IMR-90 (cell line): Measurements from ENCODE around the gene HMGCR. TPM values are rescaled to one million over a fixed set of nuclear protein-coding genes. Genes with fewer than 3 reads are reported as not detected.

Source experiments
- ATAC-seq: fragments of 200-7000 bp; cut with Tn5 transposase; 2 replicates; pipeline ENCODE4 v1.9.1; 2020; ENCODE audit warnings: low read depth, mild to moderate bottlenecking, moderate library complexity
- BruUV-seq: library from RNA; stranded (reverse); fragments of 400-500 nt; replicated peaks from 2 replicates; lab custom pipeline; 2021; lab: Mats Ljungman, UMichigan
- CTCF ChIA-PET: fragments of 300-600 bp; formaldehyde crosslinking; extraction: SDS; loops from one replicate; lab custom pipeline; 2021; ENCODE audit warnings: antibody characterized with exemption; lab: Yijun Ruan, JAX
- POLR2A ChIA-PET: fragments of 300-600 bp; sonication (Branson Sonifier 250); formaldehyde crosslinking; loops from one replicate; lab custom pipeline; 2022; ENCODE audit warnings: antibody characterized with exemption; ENCODE audit not compliant: unreplicated experiment; lab: Charles Lee
- DNase-seq: peaks from one replicate; pipeline ENCODE4 v3.0.0; 2013
- H2AFZ ChIP-seq: replicated peaks from 2 replicates; pipeline ENCODE3; 2013; ENCODE audit warnings: low read length, mild to moderate bottlenecking; ENCODE audit not compliant: poor library complexity
- H2AK5ac ChIP-seq: 2 replicates; pipeline ENCODE4 v1.6.1; 2013; ENCODE audit warnings: low read depth, low read length, inconsistent platforms
- H2AK9ac ChIP-seq: replicated peaks from 2 replicates; pipeline ENCODE3; 2013; ENCODE audit warnings: mild to moderate bottlenecking, low read depth, low read length, moderate library complexity; ENCODE audit not compliant: poor library complexity
- H2BK120ac ChIP-seq: 2 replicates; pipeline ENCODE4 v1.6.1; 2013; ENCODE audit warnings: low read depth, low read length, inconsistent platforms
- H2BK15ac ChIP-seq: 3 replicates; pipeline ENCODE4 v1.6.1; 2013; ENCODE audit warnings: low read depth, low read length, inconsistent platforms
- H2BK20ac ChIP-seq: 2 replicates; pipeline ENCODE4 v1.6.1; 2013; ENCODE audit warnings: low read depth, mild to moderate bottlenecking, inconsistent platforms, low read length, moderate library complexity
- H2BK5ac ChIP-seq: 2 replicates; pipeline ENCODE4 v1.6.1; 2013; ENCODE audit warnings: mild to moderate bottlenecking, low read depth, low read length, inconsistent platforms; ENCODE audit not compliant: poor library complexity, severe bottlenecking
- H3K14ac ChIP-seq: replicated peaks from 2 replicates; pipeline ENCODE4 v1.6.1; 2013; ENCODE audit warnings: low read depth, low read length, inconsistent platforms
- H3K18ac ChIP-seq: 2 replicates; pipeline ENCODE4 v1.6.1; 2013; ENCODE audit warnings: low read depth, low read length, control low read depth
- H3K23ac ChIP-seq: 2 replicates; pipeline ENCODE4 v1.6.1; 2013; ENCODE audit warnings: low read depth, low read length, inconsistent platforms
- H3K27ac ChIP-seq: 2 replicates; pipeline ENCODE4 v1.5.1; 2013; ENCODE audit warnings: mild to moderate bottlenecking, control low read depth, low read length; ENCODE audit not compliant: insufficient read depth
- H3K27me3 ChIP-seq: 2 replicates; pipeline ENCODE4 v1.6.1; 2013; ENCODE audit warnings: low read length; ENCODE audit not compliant: control insufficient read depth, insufficient read depth
- H3K36me3 ChIP-seq: 2 replicates; pipeline ENCODE4 v1.6.1; 2013; ENCODE audit warnings: low read length, mixed read lengths; ENCODE audit not compliant: control insufficient read depth, insufficient read depth
- H3K4ac ChIP-seq: 2 replicates; pipeline ENCODE4 v1.6.1; 2013; ENCODE audit warnings: low read depth, low read length, inconsistent platforms
- H3K4me1 ChIP-seq: 2 replicates; pipeline ENCODE4 v1.6.1; 2013; ENCODE audit warnings: low read length, mixed read lengths; ENCODE audit not compliant: control insufficient read depth, insufficient read depth
- H3K4me2 ChIP-seq: 2 replicates; pipeline ENCODE4 v1.6.1; 2013; ENCODE audit warnings: low read depth, mild to moderate bottlenecking, control low read depth, low read length, moderate library complexity
- H3K4me3 ChIP-seq: 2 replicates; pipeline ENCODE4 v1.5.1; 2013; ENCODE audit warnings: low read depth, mild to moderate bottlenecking, control low read depth, low read length, moderate library complexity; ENCODE audit not compliant: insufficient read depth
- H3K56ac ChIP-seq: 2 replicates; pipeline ENCODE4 v1.6.1; 2013; ENCODE audit warnings: low read length, inconsistent platforms; ENCODE audit not compliant: insufficient read depth; ENCODE audit errors: extremely low read depth
- H3K79me1 ChIP-seq, 2 experiments: 2 replicates each; pipeline ENCODE4 v1.6.1; 2013; ENCODE audit warnings: low read length in 2 of 2, inconsistent platforms in 1 of 2, low read depth in 1 of 2
- H3K9ac ChIP-seq: 2 replicates; pipeline ENCODE4 v1.6.1; 2013; ENCODE audit warnings: low read depth, low read length, control low read depth
- H3K9me1 ChIP-seq: 2 replicates; pipeline ENCODE4 v1.6.1; 2013; ENCODE audit warnings: low read length, inconsistent platforms; ENCODE audit not compliant: insufficient read depth
- H3K9me3 ChIP-seq: 2 replicates; pipeline ENCODE4 v1.6.1; 2013; ENCODE audit warnings: low read length; ENCODE audit not compliant: control insufficient read depth, insufficient read depth
- H4K20me1 ChIP-seq: 2 replicates; pipeline ENCODE4 v1.6.1; 2013; ENCODE audit warnings: low read length, inconsistent platforms; ENCODE audit not compliant: insufficient read depth
- H4K5ac ChIP-seq: 2 replicates; pipeline ENCODE4 v1.6.1; 2013; ENCODE audit warnings: mild to moderate bottlenecking, low read depth, low read length, control low read depth
- H4K8ac ChIP-seq, 2 experiments: 2 replicates each; pipeline ENCODE4 v1.6.1; 2013; ENCODE audit warnings: low read depth in 2 of 2, low read length in 2 of 2, control low read depth in 1 of 2, inconsistent platforms in 1 of 2
- H4K91ac ChIP-seq: 2 replicates; pipeline ENCODE4 v1.6.1; 2013; ENCODE audit warnings: low read depth, low read length, inconsistent platforms; ENCODE audit not compliant: insufficient read depth
- BHLHE40 ChIP-seq: fragments of 150-350 bp; IDR thresholded peaks from 2 replicates; pipeline ENCODE4 v1.6.1; 2016; ENCODE audit warnings: mild to moderate bottlenecking, low read depth, low read length
- CEBPB ChIP-seq: IDR thresholded peaks from 2 replicates; pipeline ENCODE4 v1.6.1; 2012; ENCODE audit warnings: low read depth, low read length, improper control_type of control experiment
- CHD1 ChIP-seq: IDR thresholded peaks from 2 replicates; pipeline ENCODE4 v1.6.1; 2012; ENCODE audit warnings: low read depth, low read length, improper control_type of control experiment
- FOS ChIP-seq: fragments of 150-350 bp; IDR thresholded peaks from 2 replicates; pipeline ENCODE4 v1.6.1; 2016; ENCODE audit warnings: low read depth, low read length
- MAFK ChIP-seq: IDR thresholded peaks from 2 replicates; pipeline ENCODE4 v1.6.1; 2012; ENCODE audit warnings: low read depth, low read length, improper control_type of control experiment
- MAZ ChIP-seq: IDR thresholded peaks from 2 replicates; pipeline ENCODE4 v1.6.1; 2012; ENCODE audit warnings: low read depth, mild to moderate bottlenecking, low read length, improper control_type of control experiment, moderate library complexity, borderline replicate concordance
- MXI1 ChIP-seq: IDR thresholded peaks from 2 replicates; pipeline ENCODE4 v1.6.1; 2012; ENCODE audit warnings: low read depth, mild to moderate bottlenecking, low read length, moderate library complexity, borderline replicate concordance
- NFE2L2 ChIP-seq: fragments of 150-350 bp; IDR thresholded peaks from 2 replicates; pipeline ENCODE4 v1.6.1; 2016; ENCODE audit warnings: low read depth, mild to moderate bottlenecking, low read length
- POLR2A ChIP-seq: IDR thresholded peaks from 2 replicates; pipeline ENCODE4 v1.6.1; 2012; ENCODE audit warnings: mild to moderate bottlenecking, low read depth, low read length
- RAD21 ChIP-seq: IDR thresholded peaks from 2 replicates; pipeline ENCODE4 v1.6.1; 2012; ENCODE audit warnings: low read length, improper control_type of control experiment
- RCOR1 ChIP-seq: IDR thresholded peaks from 2 replicates; pipeline ENCODE4 v1.6.1; 2012; ENCODE audit warnings: mild to moderate bottlenecking, low read length, improper control_type of control experiment; ENCODE audit not compliant: insufficient replicate concordance
- RFX5 ChIP-seq: IDR thresholded peaks from 2 replicates; pipeline ENCODE4 v1.8.0; 2012; ENCODE audit warnings: low read depth, mild to moderate bottlenecking, low read length, moderate library complexity
- SMC3 ChIP-seq: fragments of 150-350 bp; IDR thresholded peaks from 2 replicates; pipeline ENCODE4 v1.6.1; 2016; ENCODE audit warnings: low read depth, mild to moderate bottlenecking, antibody characterized with exemption, low read length, moderate library complexity
- USF2 ChIP-seq: fragments of 150-350 bp; IDR thresholded peaks from 2 replicates; pipeline ENCODE4 v1.6.1; 2017; ENCODE audit warnings: mild to moderate bottlenecking, antibody characterized with exemption, low read length, low read depth
- WGBS, 2 experiments: methylation state at CpG; one replicate each; pipeline versions ENCODE4 v1.1.5 to v1.1.7; 2013; ENCODE audit warnings: missing lambda C conversion rate in 2 of 2; ENCODE audit not compliant: insufficient read length in 1 of 2; ENCODE audit errors: extremely low coverage in 2 of 2; 5-methylcytosine and 5-hydroxymethylcytosine counted together
- dilution Hi-C: fragments of 300-500 bp; cut with HindIII; formaldehyde crosslinking; loops from one replicate; pipeline ENCODE4 v1.14.3; 2018; ENCODE audit warnings: low sequenced_read_pairs; ENCODE audit not compliant: unreplicated experiment
- in situ Hi-C: fragments of 300-500 bp; cut with MboI; formaldehyde crosslinking; loops from 3 replicates; pipeline ENCODE4 v1.14.3; 2019; ENCODE audit warnings: low sequenced_read_pairs, inconsistent platforms, mixed read lengths
- intact Hi-C: fragments of 100-400 bp; cut with micrococcal nuclease; formaldehyde crosslinking; loops from 2 replicates; pipeline ENCODE4 v1.10.0; 2022
- polyA plus RNA-seq, 3 experiments: library from polyadenylated mRNA; depleted of rRNA; stranded (reverse); fragments of >200 nt; gene quantifications; 2 replicates each; pipeline ENCODE4 v1.2.3, GENCODE V29; 2012; ENCODE audit warnings: low replicate concordance in 1 of 3
- total RNA-seq: library from RNA; depleted of rRNA; stranded (reverse); fragments of >200 nt; gene quantifications from 2 replicates; pipeline ENCODE4 v1.2.3, GENCODE V29; 2012
- TF ChIP-seq, protein P1 (sequence below): conservative IDR thresholded peaks from 2 replicates; pipeline ENCODE4 v1.5.1; 2012; ENCODE audit warnings: mild to moderate bottlenecking, low read depth, low read length, improper control_type of control experiment
- TF ChIP-seq, protein P2 (sequence below): fragments of 150-350 bp; IDR thresholded peaks from 2 replicates; pipeline ENCODE4 v1.6.1; 2016; ENCODE audit warnings: low read depth, mild to moderate bottlenecking, low read length, moderate library complexity, borderline replicate concordance

Gene HMGCR
- total and polyA plus RNA-seq, 2 of the 4 experiments (the other 2 are of a cell fraction), result 23.3 to 48.6 TPM

DNA sequence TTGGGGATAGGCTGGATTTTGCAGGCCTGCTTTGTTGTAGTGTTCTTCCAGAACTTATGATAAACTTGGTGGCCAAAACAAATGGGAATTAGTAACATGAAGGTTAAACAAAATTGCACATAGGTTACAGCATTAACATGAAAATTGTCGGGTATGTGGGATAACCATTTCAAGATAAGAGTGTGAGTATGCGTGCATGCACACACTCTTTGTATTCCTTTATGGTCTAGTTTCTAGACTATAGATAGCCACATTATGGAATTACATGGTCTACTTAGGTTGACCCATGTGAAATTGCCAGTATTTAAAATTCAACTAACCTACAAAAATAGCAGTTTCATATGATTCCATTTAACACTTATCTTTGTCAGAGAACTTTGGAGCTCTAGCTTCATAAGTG lies 1.4 kb downstream of the HMGCR start:
- Histone ChIP-seq H3K79me1 (peaks cover 2 to 33% of the 10 kb centered on the region in 2 experiments; a peak in 2 of 4 replicates), H3K9me3 (no peaks in the 10 kb centered on the region), H2BK15ac (no peak overlapping the region), H4K8ac (no peak overlapping the region), H3K4ac (no peak overlapping the region), H4K5ac (no peak overlapping the region), H3K23ac (peak overlapping the region; percentile 44; the same call in 1 of the 2 replicates), H2AK5ac (no peak overlapping the region), H3K18ac (no peak overlapping the region), H3K14ac (no peak overlapping the region), H3K27ac (no peak overlapping the region), H3K9ac (peak overlapping the region; percentile 76; the same call in 1 of the 2 replicates), H3K27me3 (no peaks in the 10 kb centered on the region), H4K91ac (no peak overlapping the region), H3K56ac (no peak overlapping the region), H3K36me3 (peaks cover 3% of the 10 kb centered on the region; the same call in 1 of the 2 replicates), H2BK5ac (no peak overlapping the region), H2BK120ac (no peak overlapping the region), H4K20me1 (peaks cover 24% of the 10 kb centered on the region), H2AK9ac (no peak overlapping the region), H3K4me1 (no peaks in the 10 kb centered on the region; the same call in 1 of the 2 replicates), H3K4me3 (peak overlapping the region; percentile 79), H3K9me1 (peaks cover 3% of the 10 kb centered on the region; the same call in 1 of the 2 replicates), H2AFZ (no peak overlapping the region), H3K4me2 (peak overlapping the region; percentile 98; the same call in 1 of the 2 replicates), H2BK20ac (no peak overlapping the region)
- WGBS, 2 experiments, result no CpG with 5 or more reads among the region's 2 CpGs
- ChIA-PET POLR2A (no interaction called here), CTCF (interaction anchor here (0.6 kb wide), 1 partner anchor 368 kb away, joined by 5 read pairs; no protein-coding TSS in a partner anchor)
- BruUV-seq, result TSS peak; percentile 37
- ATAC-seq, result no peak
- dilution Hi-C loops (no loop called here), intact Hi-C loops (loop anchor here (2.0 to 10.0 kb wide), 5 partner anchors 172 to 654 kb away; partner anchors contain the start of genes CERT1, HEXB and POLK), in situ Hi-C loops (no loop called here)
- TF ChIP-seq POLR2A (no peak), RAD21 (no peak), MXI1 (no peak), MAZ (no peak), FOS (no peak), RCOR1 (no peak), USF2 (no peak), RFX5 (no peak), CHD1 (no peak), SMC3 (no peak), MAFK (no peak), BHLHE40 (no peak), NFE2L2 (no peak), CEBPB (no peak)
- TF ChIP-seq, protein P1, sequence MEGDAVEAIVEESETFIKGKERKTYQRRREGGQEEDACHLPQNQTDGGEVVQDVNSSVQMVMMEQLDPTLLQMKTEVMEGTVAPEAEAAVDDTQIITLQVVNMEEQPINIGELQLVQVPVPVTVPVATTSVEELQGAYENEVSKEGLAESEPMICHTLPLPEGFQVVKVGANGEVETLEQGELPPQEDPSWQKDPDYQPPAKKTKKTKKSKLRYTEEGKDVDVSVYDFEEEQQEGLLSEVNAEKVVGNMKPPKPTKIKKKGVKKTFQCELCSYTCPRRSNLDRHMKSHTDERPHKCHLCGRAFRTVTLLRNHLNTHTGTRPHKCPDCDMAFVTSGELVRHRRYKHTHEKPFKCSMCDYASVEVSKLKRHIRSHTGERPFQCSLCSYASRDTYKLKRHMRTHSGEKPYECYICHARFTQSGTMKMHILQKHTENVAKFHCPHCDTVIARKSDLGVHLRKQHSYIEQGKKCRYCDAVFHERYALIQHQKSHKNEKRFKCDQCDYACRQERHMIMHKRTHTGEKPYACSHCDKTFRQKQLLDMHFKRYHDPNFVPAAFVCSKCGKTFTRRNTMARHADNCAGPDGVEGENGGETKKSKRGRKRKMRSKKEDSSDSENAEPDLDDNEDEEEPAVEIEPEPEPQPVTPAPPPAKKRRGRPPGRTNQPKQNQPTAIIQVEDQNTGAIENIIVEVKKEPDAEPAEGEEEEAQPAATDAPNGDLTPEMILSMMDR, result no peak
- TF ChIP-seq, protein P2, sequence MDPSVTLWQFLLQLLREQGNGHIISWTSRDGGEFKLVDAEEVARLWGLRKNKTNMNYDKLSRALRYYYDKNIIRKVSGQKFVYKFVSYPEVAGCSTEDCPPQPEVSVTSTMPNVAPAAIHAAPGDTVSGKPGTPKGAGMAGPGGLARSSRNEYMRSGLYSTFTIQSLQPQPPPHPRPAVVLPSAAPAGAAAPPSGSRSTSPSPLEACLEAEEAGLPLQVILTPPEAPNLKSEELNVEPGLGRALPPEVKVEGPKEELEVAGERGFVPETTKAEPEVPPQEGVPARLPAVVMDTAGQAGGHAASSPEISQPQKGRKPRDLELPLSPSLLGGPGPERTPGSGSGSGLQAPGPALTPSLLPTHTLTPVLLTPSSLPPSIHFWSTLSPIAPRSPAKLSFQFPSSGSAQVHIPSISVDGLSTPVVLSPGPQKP, result no peak
- DNase-seq, result no peak
